Superior temporal gyrus (tissue), 1 donor: ENCODE results near the gene C2orf76.
"Not testable (repeated sequence)": the region's sequence is repeated elsewhere in the genome, so short reads cannot be mapped to it uniquely, and the experiment has no call there.

Experiments used
- DNase-seq: peaks from one replicate; pipeline ENCODE4 v3.0.0-alpha.2; 2016; ENCODE audit errors: extremely low spot score

C2orf76 gene

DNA sequence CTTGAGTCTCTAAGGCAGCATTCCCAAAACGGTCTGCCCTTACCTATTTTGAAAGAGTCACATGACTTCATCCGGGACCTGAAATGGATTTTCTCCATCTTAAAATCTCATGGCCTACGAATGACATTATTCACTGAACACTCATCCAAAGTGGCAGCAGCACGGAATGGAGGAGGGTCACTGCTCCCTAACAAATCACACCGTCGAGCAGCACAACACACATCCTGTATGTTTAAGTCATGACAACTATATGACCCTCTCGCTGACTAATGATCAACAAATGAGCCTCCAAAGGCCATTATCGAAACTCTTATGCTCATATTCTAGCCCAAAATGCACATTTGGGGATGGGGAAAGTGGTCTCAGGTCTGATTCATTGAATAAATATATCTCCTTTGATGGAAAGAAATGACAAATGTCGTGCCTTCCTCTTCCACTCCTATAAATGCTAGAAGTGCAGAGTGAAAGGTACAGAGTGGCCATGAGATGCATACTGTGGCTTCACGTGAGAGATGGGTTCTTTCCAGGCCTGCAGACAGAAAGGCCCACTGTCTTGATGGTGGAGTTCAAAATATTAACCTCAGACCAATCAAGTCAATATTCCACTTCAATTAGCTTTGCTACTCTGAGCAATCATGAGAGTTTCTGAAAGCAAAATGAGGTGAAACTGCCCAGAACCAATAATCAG lies 70.8 kb downstream of the C2orf76 start:
- DNase-seq: no peak

GRCh38 chr2:119294671-119295070 lies 72.0 kb downstream of the C2orf76 start:
- no peak for DNase-seq

DNA sequence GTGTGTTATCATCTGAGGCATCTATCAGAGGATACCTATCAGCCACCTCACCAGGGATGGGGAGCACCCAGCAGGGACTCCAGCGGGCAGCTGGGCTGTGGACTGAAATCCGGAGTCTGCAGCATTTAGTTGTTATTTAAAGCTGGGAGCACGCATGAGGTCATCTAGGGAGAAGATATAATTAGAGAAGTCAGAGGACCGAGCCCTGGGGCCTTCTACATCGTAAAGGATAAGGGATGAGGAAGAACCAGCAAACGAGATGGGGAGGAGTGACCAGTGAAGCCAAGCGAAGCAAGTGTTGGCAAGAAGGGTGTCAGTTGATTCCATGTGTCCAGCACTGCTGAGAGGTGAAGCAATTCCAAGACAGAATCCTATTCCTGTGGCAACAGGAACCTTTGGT lies 72.7 kb downstream of the C2orf76 start:
- DNase-seq: no peak

- DNase-seq: no peak
Observed at GRCh38 chr2:119293254-119293653, 73.4 kb downstream of the C2orf76 start.

DNA sequence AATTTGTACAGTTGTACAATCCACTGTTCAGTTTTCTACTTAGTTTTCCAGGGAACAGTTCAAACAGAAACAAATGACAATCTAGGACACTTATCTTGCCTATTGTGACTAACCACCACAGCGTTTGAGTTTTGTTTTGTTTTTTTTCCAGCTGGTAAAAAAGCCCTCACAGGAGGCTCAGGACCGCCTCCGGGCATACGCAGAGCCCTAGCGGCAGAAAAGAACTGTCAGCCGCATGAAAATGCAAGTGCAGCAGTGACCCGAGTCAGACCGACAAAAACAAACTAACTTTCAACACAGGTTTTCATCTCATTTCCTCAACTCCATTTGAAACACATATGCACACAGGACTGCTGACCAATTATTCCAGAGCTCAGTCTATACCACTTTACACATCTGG lies 74.4 kb downstream of the C2orf76 start:
- DNase-seq: no peak

DNA sequence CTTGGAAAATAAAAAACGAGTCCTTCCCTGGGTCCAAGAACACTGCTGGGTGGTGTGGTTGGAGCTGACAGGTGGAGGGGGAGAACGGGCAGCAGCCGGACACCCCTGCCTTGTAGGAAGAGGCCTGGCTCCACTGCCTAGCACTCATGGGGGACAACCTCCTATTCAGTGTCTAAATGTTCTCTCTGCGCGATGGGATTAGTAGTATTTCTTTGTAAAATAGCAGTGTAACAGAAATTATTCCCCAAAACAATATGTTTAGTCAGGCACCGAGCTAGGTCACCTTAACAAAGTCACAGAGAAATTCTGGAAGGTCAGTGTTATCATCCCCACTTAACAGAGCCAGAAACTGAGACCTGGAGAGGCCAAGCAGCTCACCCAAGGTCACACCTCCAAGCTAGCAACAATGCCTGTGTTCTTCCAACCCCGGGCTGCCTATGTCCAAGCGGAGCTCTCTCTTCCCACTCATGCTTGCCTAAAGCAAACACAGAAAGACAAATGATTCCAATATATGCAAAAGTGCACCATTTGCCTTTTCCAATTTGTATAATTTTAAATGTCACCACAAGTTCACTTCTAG lies 75.0 kb downstream of the C2orf76 start:
- DNase-seq: no peak

GRCh38 chr2:119290859-119291587 lies 75.6 kb downstream of the C2orf76 start:
- peak; percentile 39 for DNase-seq

- no peak for DNase-seq
Observed at GRCh38 chr2:119289642-119290041, 77.0 kb downstream of the C2orf76 start.

GRCh38 chr2:119289093-119289492 lies 77.5 kb downstream of the C2orf76 start:
- DNase-seq: peak; percentile 30

DNA sequence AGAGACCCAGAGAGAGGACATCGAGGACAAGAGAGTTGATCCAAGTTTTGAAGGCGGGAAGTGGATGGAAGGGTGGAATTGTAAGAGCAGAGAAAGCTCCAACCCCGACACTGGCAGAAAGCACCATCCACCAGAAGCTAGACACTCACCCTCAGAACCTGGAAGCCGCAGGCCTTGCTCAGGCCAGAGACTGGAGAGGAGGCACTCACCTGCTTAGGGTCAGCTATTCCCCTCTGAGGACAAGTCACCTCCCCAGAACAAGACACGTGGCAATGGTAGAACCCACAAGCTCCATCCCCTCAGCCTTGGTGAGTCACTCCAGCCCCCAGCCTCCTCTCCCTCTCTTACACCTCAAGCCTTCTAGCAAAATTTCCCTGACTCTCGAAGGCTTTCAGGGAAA lies 78.1 kb downstream of the C2orf76 start:
- no peak for DNase-seq

DNA sequence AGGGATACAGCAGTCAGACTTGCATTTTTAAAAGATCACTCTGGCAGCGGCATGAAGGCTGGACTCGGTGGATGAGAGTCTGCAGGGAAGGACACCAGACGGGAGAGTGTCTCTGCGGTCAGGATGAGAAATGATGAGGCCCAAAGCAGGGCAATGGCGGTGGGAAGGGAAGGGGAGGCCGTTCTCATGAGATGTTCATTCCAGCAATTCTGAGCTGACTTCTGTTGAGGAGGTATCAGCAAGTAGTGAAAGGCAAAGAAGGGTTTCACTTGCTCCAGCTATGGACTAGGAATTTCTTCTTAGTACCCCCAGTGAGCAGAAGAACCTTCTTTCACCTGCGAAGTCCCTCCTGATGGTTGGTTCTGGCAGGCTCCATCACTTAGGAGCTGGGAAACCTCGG lies 80.0 kb downstream of the C2orf76 start:
- no peak for DNase-seq

GRCh38 chr2:119283873-119284331 lies 82.7 kb downstream of the C2orf76 start:
- DNase-seq: peak; percentile 73

GRCh38 chr2:119282996-119283511 lies 83.6 kb downstream of the C2orf76 start:
- peak; percentile 85 for DNase-seq

DNA sequence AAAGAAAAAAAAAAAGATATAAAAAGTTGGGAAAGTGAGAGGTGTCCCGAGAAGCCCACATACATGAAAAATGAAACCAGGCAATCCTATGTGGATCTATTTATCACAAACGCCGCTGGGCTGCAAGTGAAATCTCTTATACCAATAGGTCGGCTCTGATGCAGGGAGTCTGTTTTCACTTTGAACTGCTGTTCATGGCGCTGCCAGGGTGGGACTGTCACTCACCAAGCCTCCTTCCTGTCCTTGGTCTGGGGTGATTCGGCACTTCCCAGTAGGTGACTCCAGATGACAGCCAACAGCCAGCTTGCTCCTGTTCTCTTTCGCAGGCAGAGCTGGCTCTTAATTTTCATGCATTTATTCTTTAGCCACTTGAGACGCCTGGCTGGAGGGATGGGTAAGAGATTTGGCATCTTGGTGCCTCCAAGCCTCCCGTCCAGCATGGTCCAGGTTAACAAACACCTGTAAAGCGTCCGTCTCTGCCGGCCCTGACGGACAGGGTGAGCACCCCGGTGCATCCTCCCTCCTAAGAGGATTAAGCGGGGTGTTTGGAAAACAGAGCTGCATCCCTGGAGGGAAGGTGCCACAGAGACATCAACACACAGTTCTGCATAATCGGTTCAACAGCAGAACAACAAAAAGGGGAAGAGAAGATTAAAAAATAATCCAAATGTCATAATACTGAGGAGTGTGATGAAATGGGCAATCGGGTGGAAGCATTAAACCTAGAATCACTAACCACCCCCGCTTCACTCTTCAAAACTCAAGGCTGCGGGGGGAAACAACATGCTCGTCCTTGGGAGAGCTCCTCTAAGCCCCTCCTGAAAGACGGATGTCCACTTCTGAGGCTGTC lies 84.3 kb downstream of the C2orf76 start:
- peak; percentile 26 for DNase-seq

- no peak for DNase-seq
Observed at GRCh38 chr2:119280680-119281079, 86.0 kb downstream of the C2orf76 start.

GRCh38 chr2:119279666-119280065 lies 87.0 kb downstream of the C2orf76 start:
- DNase-seq: no peak

- DNase-seq: no peak
Observed at GRCh38 chr2:119278946-119279345, 87.7 kb downstream of the C2orf76 start.

GRCh38 chr2:119278385-119278784 lies 88.2 kb downstream of the C2orf76 start:
- not testable (repeated sequence) for DNase-seq

DNA sequence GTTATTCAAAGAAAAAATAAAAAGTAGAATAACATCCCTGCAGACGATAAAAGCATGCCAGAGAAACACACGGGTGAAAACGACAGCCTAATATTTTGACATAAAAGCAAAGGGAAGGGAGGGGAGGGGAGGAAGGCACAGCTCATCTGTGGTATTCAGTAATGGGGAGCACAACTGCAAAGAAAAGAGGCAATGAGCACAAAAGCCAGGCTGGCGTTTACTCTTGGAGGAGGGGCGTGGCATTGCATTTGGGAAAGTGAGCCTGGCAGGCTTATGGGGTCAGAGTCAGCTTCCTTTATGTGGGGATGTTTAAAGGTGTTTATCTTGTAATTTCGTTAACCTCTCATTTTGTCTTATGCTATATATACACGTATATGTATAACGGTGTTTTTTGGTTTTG lies 89.8 kb downstream of the C2orf76 start:
- no peak for DNase-seq

DNA sequence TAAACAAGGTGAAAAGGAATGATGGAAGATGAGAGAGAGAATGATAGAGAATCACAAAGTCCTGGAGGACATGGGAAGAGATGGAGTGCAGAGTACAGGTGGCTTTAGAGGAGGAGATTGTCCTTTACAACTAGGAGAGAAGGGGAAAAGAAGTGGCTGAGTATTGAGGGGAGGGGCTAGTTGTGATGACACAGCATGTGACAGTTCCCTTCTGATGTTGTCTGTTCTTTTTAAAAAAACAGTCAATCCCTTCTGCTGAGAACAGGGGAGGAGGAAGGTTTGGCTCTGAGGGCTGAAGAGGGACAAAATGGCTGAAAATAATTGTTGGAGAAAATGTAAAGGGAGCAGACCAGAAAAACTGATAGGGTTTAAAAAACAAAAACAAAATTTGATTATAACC lies 99.0 kb downstream of the C2orf76 start:
- no peak for DNase-seq

DNA sequence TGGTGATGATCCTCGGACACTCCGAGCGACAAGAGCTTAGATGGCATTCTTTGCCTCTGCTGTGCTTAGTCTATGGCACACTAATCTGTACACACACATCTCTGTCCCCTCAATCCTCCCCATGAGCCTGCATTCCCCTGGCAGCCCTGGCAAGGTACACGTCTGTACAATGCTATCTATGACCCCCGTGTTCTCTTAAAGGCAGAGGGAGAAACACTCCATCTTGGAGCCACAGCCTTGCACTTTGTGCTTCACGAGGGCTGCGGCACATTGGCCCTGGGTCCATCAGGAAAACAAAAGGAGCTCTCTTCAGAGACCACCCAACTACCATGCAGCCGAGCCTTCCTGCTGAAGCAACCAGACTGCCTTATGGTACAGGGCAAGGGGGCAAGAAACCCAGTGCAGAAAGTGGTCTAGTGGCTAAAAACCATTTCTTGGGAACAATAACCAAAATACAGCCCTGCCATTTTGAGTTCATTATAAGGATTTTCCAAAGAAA lies 100.5 kb downstream of the C2orf76 start:
- no peak for DNase-seq

GRCh38 chr2:119265693-119266066 lies 101.0 kb downstream of the C2orf76 start:
- DNase-seq: no peak
